Measurements from ENCODE around the gene KANK4. TPM values are rescaled to one million over a fixed set of nuclear protein-coding genes. Genes with fewer than 3 reads are reported as not detected.

KANK4 gene
- total and polyA plus RNA-seq, 2 of the 4 experiments (the other 2 are of a cell fraction): not detected

- no peaks in the 10 kb centered on the region for H3K9me3 ChIP-seq (ENCODE audit: control insufficient read depth, insufficient read depth, low read length)
- H2AFZ ChIP-seq (replicated peaks; ENCODE audit: low read length, poor library complexity): no peak overlapping the region
- no peak overlapping the region for H4K5ac ChIP-seq (ENCODE audit: low read depth, low read length)
- no peak overlapping the region for H3K23ac ChIP-seq (ENCODE audit: low read depth, low read length)
- no peak overlapping the region for H2BK120ac ChIP-seq (ENCODE audit: low read depth, low read length)
- H3K4me2 ChIP-seq (ENCODE audit: low read depth, low read length): no peak overlapping the region
- H2BK5ac ChIP-seq (ENCODE audit: low read depth, low read length, poor library complexity, severe bottlenecking): no peak overlapping the region
- H2AK5ac ChIP-seq (ENCODE audit: low read depth, low read length): no peak overlapping the region
- no peak overlapping the region for H3K27ac ChIP-seq (ENCODE audit: insufficient read depth, low read length)
- H3K18ac ChIP-seq (ENCODE audit: low read depth, low read length): no peak overlapping the region
- DNase-seq: no peak
- no peaks in the 10 kb centered on the region for H3K79me1 ChIP-seq (ENCODE audit: low read depth in 1 of 2, low read length in 2 of 2)
- H3K4me3 ChIP-seq (ENCODE audit: insufficient read depth, low read depth, low read length): no peak overlapping the region
- BruUV-seq (replicated peaks): no TSS peak
- no peak overlapping the region for H2AK9ac ChIP-seq (replicated peaks; ENCODE audit: low read depth, low read length, poor library complexity)
- no peak overlapping the region for H3K9ac ChIP-seq (ENCODE audit: low read depth, low read length)
- no peaks in the 10 kb centered on the region for H3K27me3 ChIP-seq (ENCODE audit: control insufficient read depth, insufficient read depth, low read length)
- H4K8ac ChIP-seq (ENCODE audit: low read depth in 2 of 2, low read length in 2 of 2): no peak overlapping the region
- CTCF ChIA-PET: interaction anchor here (0.6 kb wide), 1 partner anchor 67 kb away, joined by 5 read pairs; no protein-coding TSS in a partner anchor
- no peaks in the 10 kb centered on the region for H4K20me1 ChIP-seq (ENCODE audit: insufficient read depth, low read length)
- POLR2A ChIA-PET (ENCODE audit: unreplicated experiment): no interaction called here
- H3K56ac ChIP-seq (ENCODE audit: extremely low read depth, insufficient read depth, low read length): no peak overlapping the region
- no peak overlapping the region for H3K4ac ChIP-seq (ENCODE audit: low read depth, low read length)
- no peaks in the 10 kb centered on the region for H3K4me1 ChIP-seq (ENCODE audit: control insufficient read depth, insufficient read depth, low read length)
- no CpG with 5 or more reads among the region's 1 CpG for WGBS, 2 experiments (ENCODE audit: extremely low coverage in 2 of 2, insufficient read length in 1 of 2)
- H3K14ac ChIP-seq (replicated peaks; ENCODE audit: low read depth, low read length): no peak overlapping the region
- ATAC-seq (ENCODE audit: low read depth): no peak
- dilution Hi-C loops (cut with HindIII; ENCODE audit: low sequenced_read_pairs, unreplicated experiment) (no loop called here), intact Hi-C loops (cut with micrococcal nuclease) (no loop called here), in situ Hi-C loops (cut with MboI; ENCODE audit: low sequenced_read_pairs) (no loop called here)
- no peak overlapping the region for H4K91ac ChIP-seq (ENCODE audit: insufficient read depth, low read depth, low read length)
- no peak overlapping the region for H2BK20ac ChIP-seq (ENCODE audit: low read depth, low read length)
- no peaks in the 10 kb centered on the region for H3K36me3 ChIP-seq (ENCODE audit: control insufficient read depth, insufficient read depth, low read length)
- no peak overlapping the region for H2BK15ac ChIP-seq (ENCODE audit: low read depth, low read length)
- no peaks in the 10 kb centered on the region for H3K9me1 ChIP-seq (ENCODE audit: insufficient read depth, low read length)
- TF ChIP-seq MAZ (IDR thresholded peaks at IDR 0.05; ENCODE audit: borderline replicate concordance, low read depth, low read length) (no peak), ELK1 (IDR thresholded peaks at IDR 0.05; ENCODE audit: borderline replicate concordance, low read depth, low read length) (no peak), CTCF (conservative IDR thresholded peaks at IDR 0.05; ENCODE audit: low read depth, low read length) (no peak), CHD1 (IDR thresholded peaks at IDR 0.05; ENCODE audit: low read depth, low read length) (no peak), RFX5 (IDR thresholded peaks at IDR 0.05; ENCODE audit: low read depth, low read length) (no peak), RCOR1 (IDR thresholded peaks at IDR 0.05; ENCODE audit: insufficient replicate concordance, low read length) (no peak), USF2 (IDR thresholded peaks at IDR 0.05; ENCODE audit: low read depth, low read length) (no peak), RAD21 (IDR thresholded peaks at IDR 0.05; ENCODE audit: low read length) (no peak), MXI1 (IDR thresholded peaks at IDR 0.05; ENCODE audit: borderline replicate concordance, low read depth, low read length) (no peak)
These were observed 11.8 kb downstream of the KANK4 start for GRCh38 chr1:62307446-62307845.

Data from IMR-90 (cell line).